B cell (primary cell): ENCODE results near the gene MEX3A. TPM values are rescaled to one million over a fixed set of nuclear protein-coding genes. Genes with fewer than 3 reads are reported as not detected.

Experiments
- ATAC-seq: fragments of 200-7000 bp; cut with Tn5 transposase; one replicate; pipeline ENCODE4 v1.10.0; 2021; ENCODE audit warnings: low read depth, mild to moderate bottlenecking, moderate number of reproducible peaks, moderate library complexity
- CTCF ChIA-PET: fragments of 350-600 bp; sonication (Branson Sonifier 250); formaldehyde crosslinking; loops from one replicate; lab custom pipeline; 2021; ENCODE audit warnings: antibody characterized with exemption, inconsistent platforms; lab: Charles Lee
- POLR2A ChIA-PET: fragments of 350-600 bp; sonication (Branson Sonifier 250); formaldehyde crosslinking; loops from one replicate; lab custom pipeline; 2021; ENCODE audit warnings: antibody characterized with exemption; lab: Charles Lee
- DNase-seq: peaks from one replicate; pipeline ENCODE4 v3.0.0; 2013
- H2AFZ ChIP-seq: 2 replicates; pipeline ENCODE4 v1.6.1; 2012; ENCODE audit warnings: mild to moderate bottlenecking, low read depth, low read length; ENCODE audit not compliant: insufficient read depth, poor library complexity, severe bottlenecking
- H3K27ac ChIP-seq, 2 donors: 1 replicate in 1 of 2; 2 replicates in 1 of 2; pipeline ENCODE4 v1.5.1; 2012 to 2013; ENCODE audit warnings: low read length in 2 of 2, mild to moderate bottlenecking in 2 of 2, moderate library complexity in 1 of 2
- H3K27me3 ChIP-seq, 4 experiments: fragments of 200-600 bp in 1 of 4; sonication (generic) in 1 of 4; replicated peaks in 1 of 4; 1 replicate in 2 of 4; 2 replicates in 2 of 4; pipeline versions ENCODE4 v1.6.1 to v1.7.0; 2013 to 2016; ENCODE audit warnings: low read length in 3 of 4, mild to moderate bottlenecking in 2 of 4, mixed read lengths in 1 of 4, moderate library complexity in 1 of 4; ENCODE audit not compliant: insufficient read depth in 4 of 4, control insufficient read depth in 3 of 4; ENCODE audit errors: control extremely low read depth in 1 of 4
- H3K36me3 ChIP-seq, 2 experiments: replicated peaks in 1 of 2; 1 replicate in 1 of 2; 2 replicates in 1 of 2; pipeline versions ENCODE4 v1.6.1 to v1.7.1; 2013; ENCODE audit warnings: low read length in 1 of 2; ENCODE audit not compliant: insufficient read depth in 2 of 2, control insufficient read depth in 1 of 2; ENCODE audit errors: control extremely low read depth in 1 of 2, extremely low read depth in 1 of 2
- H3K4me1 ChIP-seq, 2 donors: fragments of 200-600 bp in 1 of 2; sonication (generic) in 1 of 2; 1 replicate in 1 of 2; 2 replicates in 1 of 2; pipeline versions ENCODE4 v1.5.1 to v1.6.1; 2013 to 2017; ENCODE audit warnings: low read length in 2 of 2; ENCODE audit not compliant: control insufficient read depth in 2 of 2, insufficient read depth in 2 of 2
- H3K4me2 ChIP-seq: replicated peaks from 2 replicates; pipeline ENCODE3; 2012; ENCODE audit warnings: mild to moderate bottlenecking, low read depth, low read length; ENCODE audit not compliant: poor library complexity, severe bottlenecking
- H3K4me3 ChIP-seq, 5 experiments: fragments of 200-600 bp in 1 of 5; sonication (generic) in 1 of 5; 1 replicate in 3 of 5; 2 replicates in 2 of 5; pipeline versions ENCODE4 v1.5.1 to v1.7.0; 2011 to 2016; ENCODE audit warnings: low read length in 4 of 5, mild to moderate bottlenecking in 4 of 5, low read depth in 2 of 5, control low read depth in 1 of 5, moderate library complexity in 1 of 5; ENCODE audit not compliant: insufficient read depth in 1 of 5; ENCODE audit errors: control extremely low read depth in 1 of 5, extremely low read depth in 1 of 5
- H3K79me2 ChIP-seq: fragments of 200-600 bp; sonication (generic); one replicate; pipeline ENCODE4 v1.6.0; 2016; ENCODE audit warnings: low read length; ENCODE audit not compliant: control insufficient read depth, insufficient read depth
- H3K9ac ChIP-seq: fragments of 200-600 bp; sonication (generic); 2 replicates; pipeline ENCODE4 v1.6.1; 2017; ENCODE audit warnings: mild to moderate bottlenecking, low read length, moderate library complexity
- H3K9me3 ChIP-seq, 3 donors: one replicate each; pipeline versions ENCODE4 v1.6.1 to v1.7.1; 2013; ENCODE audit warnings: low read length in 2 of 3; ENCODE audit not compliant: control insufficient read depth in 2 of 3, insufficient read depth in 1 of 3; ENCODE audit errors: control extremely low read depth in 1 of 3
- H4K20me1 ChIP-seq: 2 replicates; pipeline ENCODE4 v1.6.0; 2012; ENCODE audit warnings: mild to moderate bottlenecking, low read length; ENCODE audit not compliant: insufficient read depth, control insufficient read depth, poor library complexity, severe bottlenecking
- H3K27ac Mint-ChIP-seq: one replicate; pipeline ENCODE4 v1.8.0; 2021; ENCODE audit warnings: mixed read lengths
- H3K27me3 Mint-ChIP-seq: one replicate; pipeline ENCODE4 v1.8.0; 2021; ENCODE audit warnings: mixed read lengths
- H3K4me1 Mint-ChIP-seq: one replicate; pipeline ENCODE4 v1.8.0; 2021; ENCODE audit warnings: mixed read lengths
- H3K4me3 Mint-ChIP-seq: one replicate; pipeline ENCODE4 v1.8.0; 2021; ENCODE audit warnings: mixed read lengths
- H3K9me3 Mint-ChIP-seq: one replicate; pipeline ENCODE4 v1.8.0; 2022; ENCODE audit warnings: mixed read lengths; ENCODE audit not compliant: insufficient read depth
- EZH2 ChIP-seq: IDR thresholded peaks from 2 replicates; pipeline ENCODE4 v1.6.1; 2012; ENCODE audit warnings: borderline replicate concordance, low read depth, mild to moderate bottlenecking, moderate library complexity, low read length; ENCODE audit not compliant: insufficient read depth, poor library complexity, severe bottlenecking
- WGBS: methylation state at CpG from one replicate; pipeline ENCODE4 v1.1.5; 2013; ENCODE audit warnings: missing lambda C conversion rate; ENCODE audit not compliant: insufficient coverage; 5-methylcytosine and 5-hydroxymethylcytosine counted together
- intact Hi-C: fragments of 100-400 bp; cut with micrococcal nuclease; formaldehyde crosslinking; loops from one replicate; pipeline ENCODE4 v1.10.0; 2022
- polyA plus RNA-seq: library from polyadenylated mRNA; depleted of rRNA; stranded (reverse); fragments of >200 nt; gene quantifications from 2 replicates; pipeline ENCODE4 v1.2.3, GENCODE V29; 2012
- total RNA-seq, 2 donors: library from RNA; stranded (reverse); fragments of 120-200 nt in 1 of 2; gene quantifications; 1 replicate in 1 of 2; 2 replicates in 1 of 2; pipeline versions ENCODE4 v1.2.3 to v1.2.4, GENCODE V29; 2013 to 2022
- TF ChIP-seq, protein P1 (sequence below): fragments of 200-600 bp; IDR thresholded peaks from one replicate; pipeline ENCODE4 v1.8.0; 2022; ENCODE audit warnings: antibody characterized with exemption, mild to moderate bottlenecking

The MEX3A gene
- total and polyA plus RNA-seq, 2 donors (not counting 1 experiment from before 2014, with no cell fraction given), result 0.27 to 1.1 TPM

DNA sequence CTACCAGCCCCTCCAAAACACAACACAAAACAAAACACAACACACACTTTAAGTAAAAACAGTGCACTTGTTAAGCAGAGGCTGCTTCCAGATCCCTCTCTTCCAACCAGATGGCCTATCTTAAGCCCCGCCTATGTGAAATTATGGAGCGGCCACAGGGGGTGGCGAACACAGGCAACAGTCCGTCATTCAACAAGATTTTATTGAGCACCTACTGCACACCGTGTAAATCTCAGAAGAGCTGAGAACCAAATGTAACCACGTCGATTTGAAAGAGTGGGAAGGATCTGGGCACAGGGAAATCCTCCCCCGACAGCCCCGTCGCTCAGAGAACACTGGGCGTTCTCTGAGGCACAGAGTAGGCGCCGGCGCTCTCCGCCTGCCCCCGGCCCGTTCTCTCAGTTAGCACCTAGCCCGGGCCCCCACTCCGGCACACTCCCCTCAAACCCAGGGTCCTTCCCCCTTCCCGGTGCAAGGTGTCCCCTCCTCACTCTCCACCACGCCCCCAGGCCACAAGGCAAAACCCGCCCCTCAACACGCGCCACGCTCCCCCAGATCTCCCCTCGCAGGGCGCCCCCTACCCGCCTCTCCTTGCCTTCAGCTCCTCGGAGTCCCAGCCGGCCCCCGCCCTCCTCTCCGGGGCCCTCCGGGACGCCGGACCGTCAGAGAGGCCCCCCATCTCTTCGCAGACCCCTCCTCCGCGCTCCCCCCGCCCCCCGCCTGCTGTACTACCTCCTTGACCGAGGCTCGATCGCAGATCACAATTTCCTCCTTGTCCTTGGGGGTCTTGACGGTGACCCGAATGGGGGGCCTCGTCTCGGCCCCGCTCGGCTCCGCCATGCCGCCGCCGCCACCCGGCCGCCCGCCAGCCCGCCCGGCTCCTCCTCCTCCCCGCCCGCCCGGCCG, 29.1 kb downstream of the MEX3A start:
- no peaks in the 10 kb centered on the region for H3K9me3 Mint-ChIP-seq
- peak overlapping the region; percentile 89 for H3K27ac Mint-ChIP-seq
- no peak for TF ChIP-seq EZH2
- TF ChIP-seq, protein P1, sequence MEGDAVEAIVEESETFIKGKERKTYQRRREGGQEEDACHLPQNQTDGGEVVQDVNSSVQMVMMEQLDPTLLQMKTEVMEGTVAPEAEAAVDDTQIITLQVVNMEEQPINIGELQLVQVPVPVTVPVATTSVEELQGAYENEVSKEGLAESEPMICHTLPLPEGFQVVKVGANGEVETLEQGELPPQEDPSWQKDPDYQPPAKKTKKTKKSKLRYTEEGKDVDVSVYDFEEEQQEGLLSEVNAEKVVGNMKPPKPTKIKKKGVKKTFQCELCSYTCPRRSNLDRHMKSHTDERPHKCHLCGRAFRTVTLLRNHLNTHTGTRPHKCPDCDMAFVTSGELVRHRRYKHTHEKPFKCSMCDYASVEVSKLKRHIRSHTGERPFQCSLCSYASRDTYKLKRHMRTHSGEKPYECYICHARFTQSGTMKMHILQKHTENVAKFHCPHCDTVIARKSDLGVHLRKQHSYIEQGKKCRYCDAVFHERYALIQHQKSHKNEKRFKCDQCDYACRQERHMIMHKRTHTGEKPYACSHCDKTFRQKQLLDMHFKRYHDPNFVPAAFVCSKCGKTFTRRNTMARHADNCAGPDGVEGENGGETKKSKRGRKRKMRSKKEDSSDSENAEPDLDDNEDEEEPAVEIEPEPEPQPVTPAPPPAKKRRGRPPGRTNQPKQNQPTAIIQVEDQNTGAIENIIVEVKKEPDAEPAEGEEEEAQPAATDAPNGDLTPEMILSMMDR, result peak; percentile 29
- H3K27me3 Mint-ChIP-seq, result no peaks in the 10 kb centered on the region
- ATAC-seq (peak; percentile 41), DNase-seq (peak; percentile 79)
- ChIA-PET POLR2A (interaction anchor here (0.6 kb wide), 3 partner anchors 28 to 119 kb away, joined by 3 to 4 read pairs (median 4); partner anchors contain the start of gene KHDC4), CTCF (interaction anchor here (0.6 to 1.3 kb wide), 5 partner anchors 32 to 230 kb away, joined by 3 to 5 read pairs (median 4); partner anchors contain the start of genes SMG5 and SSR2)
- Histone ChIP-seq H3K9ac (peak overlapping the region; percentile 79), H3K27me3 (no peaks in the 10 kb centered on the region), H3K79me2 (peaks cover 12% of the 10 kb centered on the region), H4K20me1 (no peaks in the 10 kb centered on the region), H3K4me3 (peak overlapping the region; percentile 31 to 74 (median 72)), H3K4me1 (peaks cover 8 to 24% of the 10 kb centered on the region in 2 donors), H3K36me3 (peaks cover 5 to 6% of the 10 kb centered on the region in 2 experiments), H3K4me2 (peak overlapping the region; percentile 91), H2AFZ (peak overlapping the region; percentile 84), H3K9me3 (no peaks in the 10 kb centered on the region), H3K27ac (peak overlapping the region; percentile 24 to 69)
- under 1% methylated on average over 32 of the region's 63 CpGs for WGBS
- H3K4me3 Mint-ChIP-seq, result peak overlapping the region; percentile 92
- intact Hi-C loops, result loop anchor here (1.0 to 5.0 kb wide), 2 partner anchors 142 to 781 kb away; partner anchors contain the start of genes CLK2 and RIT1
- peaks cover 32% of the 10 kb centered on the region for H3K4me1 Mint-ChIP-seq
